T-helper 1 cell treated with Interleukin-12 subunit alpha and Interleukin-12 subunit beta and Interleukin-4 antibody, amounts not matched to agents 30 μg/mL and 1 μg/mL, for 36 hours (primary cell): ENCODE results near the gene WRAP73.
A peak's percentile ranks its signal among the peaks of the same experiment; 100 is the strongest.

Experiments
- H3K27ac Mint-ChIP-seq: one replicate; pipeline ENCODE4 v1.8.0; 2021; ENCODE audit warnings: mild to moderate bottlenecking, mixed read lengths
- H3K27me3 Mint-ChIP-seq: one replicate; pipeline ENCODE4 v1.8.0; 2021; ENCODE audit warnings: low read depth, mixed read lengths
- H3K36me3 Mint-ChIP-seq: one replicate; pipeline ENCODE4 v1.8.0; 2021; ENCODE audit warnings: low read depth, mixed read lengths
- H3K4me1 Mint-ChIP-seq: one replicate; pipeline ENCODE4 v1.8.0; 2021; ENCODE audit warnings: low read depth, mixed read lengths
- H3K4me3 Mint-ChIP-seq: one replicate; pipeline ENCODE4 v1.8.0; 2021; ENCODE audit warnings: mild to moderate bottlenecking, moderate library complexity, mixed read lengths
- H3K9me3 Mint-ChIP-seq: one replicate; pipeline ENCODE4 v1.8.0; 2021; ENCODE audit warnings: mixed read lengths

The WRAP73 gene

DNA sequence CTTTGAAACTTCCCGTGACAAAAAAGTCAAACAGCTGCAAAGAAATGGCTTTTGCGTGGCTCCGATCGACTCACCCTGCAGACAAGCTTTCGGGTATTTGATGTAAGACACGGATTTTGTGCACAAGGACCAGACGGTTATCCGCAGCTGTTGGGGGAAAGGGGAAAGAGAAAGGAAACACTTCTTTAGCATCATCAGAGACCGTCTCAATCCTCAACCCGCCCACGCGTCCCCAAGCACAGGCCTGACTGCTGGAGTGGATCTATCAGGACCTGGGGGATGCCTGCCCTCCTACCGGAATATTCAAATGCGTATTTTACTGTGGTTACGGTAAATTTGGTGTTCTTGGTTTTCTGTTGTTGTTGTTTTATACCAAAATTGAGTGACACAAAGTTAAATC lies 11.2 kb downstream of the WRAP73 start:
- Mint-ChIP-seq H3K4me1 (no peaks in the 10 kb centered on the region), H3K9me3 (no peaks in the 10 kb centered on the region), H3K27ac (no peak overlapping the region), H3K36me3 (peaks cover 19% of the 10 kb centered on the region), H3K27me3 (no peaks in the 10 kb centered on the region), H3K4me3 (no peak overlapping the region)

DNA sequence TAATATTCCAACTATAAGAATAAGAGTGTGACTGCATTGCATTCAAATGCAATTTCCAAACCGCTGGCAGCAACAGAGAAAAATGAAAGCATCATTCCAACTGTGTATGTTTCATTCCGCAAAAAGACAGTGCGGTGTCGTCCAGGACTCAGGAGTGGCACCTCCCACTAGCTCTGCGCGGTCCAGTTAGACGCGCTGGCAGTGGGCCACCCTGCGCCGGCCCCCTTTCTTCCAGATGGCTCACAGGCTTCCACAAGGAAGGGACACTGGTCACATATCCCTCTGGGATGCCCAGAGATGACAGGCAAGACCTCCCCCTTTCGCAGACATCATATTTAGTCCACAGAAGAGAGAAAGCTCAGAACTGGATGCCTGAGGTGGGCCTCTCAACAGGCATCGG lies 11.9 kb downstream of the WRAP73 start:
- Mint-ChIP-seq H3K27me3 (no peaks in the 10 kb centered on the region), H3K27ac (no peak overlapping the region), H3K4me3 (no peak overlapping the region), H3K4me1 (no peaks in the 10 kb centered on the region), H3K36me3 (peaks cover 19% of the 10 kb centered on the region), H3K9me3 (no peaks in the 10 kb centered on the region)

DNA sequence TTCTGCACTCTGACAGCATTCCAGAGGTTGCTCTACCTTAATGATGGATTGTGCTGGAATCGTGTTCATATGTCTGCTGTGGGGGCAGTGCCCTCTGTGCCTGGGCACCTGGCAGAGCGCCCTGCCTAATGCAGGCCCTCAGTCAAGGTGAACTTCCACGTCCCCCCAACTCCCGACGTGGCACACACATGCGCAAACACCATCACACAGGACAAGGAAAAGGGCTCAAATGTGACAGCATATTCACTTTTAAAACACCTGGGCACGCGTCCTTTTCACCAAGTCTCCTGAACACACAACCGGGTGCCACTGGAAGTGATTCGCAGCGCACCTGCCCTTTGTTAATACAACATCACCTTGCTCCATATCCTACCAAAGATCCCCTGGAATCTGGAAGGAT lies 13.4 kb downstream of the WRAP73 start:
- Mint-ChIP-seq H3K27me3 (no peaks in the 10 kb centered on the region), H3K27ac (no peak overlapping the region), H3K9me3 (no peaks in the 10 kb centered on the region), H3K4me3 (no peak overlapping the region), H3K36me3 (peaks cover 19% of the 10 kb centered on the region), H3K4me1 (no peaks in the 10 kb centered on the region)

DNA sequence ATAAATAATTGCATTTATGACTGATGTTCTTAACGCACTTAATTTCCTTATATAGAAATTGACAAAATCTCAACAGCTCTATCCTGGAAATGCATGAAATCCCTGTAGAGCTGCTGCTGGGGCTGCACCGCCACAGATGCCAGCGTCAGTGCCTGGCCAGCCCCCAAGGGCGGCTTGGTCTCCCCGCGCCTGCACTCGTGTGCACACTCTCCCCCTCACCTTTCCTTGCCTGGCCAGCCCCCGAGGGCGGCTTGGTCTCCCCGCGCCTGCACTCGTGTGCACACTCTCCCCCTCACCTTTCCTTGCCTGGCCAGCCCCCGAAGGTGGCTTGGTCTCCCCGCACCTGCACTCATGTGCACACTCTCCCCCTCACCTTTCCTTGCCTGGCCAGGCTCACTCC lies 13.8 kb downstream of the WRAP73 start:
- Mint-ChIP-seq H3K4me1 (no peaks in the 10 kb centered on the region), H3K27me3 (no peaks in the 10 kb centered on the region), H3K9me3 (no peaks in the 10 kb centered on the region), H3K36me3 (peaks cover 19% of the 10 kb centered on the region), H3K27ac (no peak overlapping the region), H3K4me3 (no peak overlapping the region)

DNA sequence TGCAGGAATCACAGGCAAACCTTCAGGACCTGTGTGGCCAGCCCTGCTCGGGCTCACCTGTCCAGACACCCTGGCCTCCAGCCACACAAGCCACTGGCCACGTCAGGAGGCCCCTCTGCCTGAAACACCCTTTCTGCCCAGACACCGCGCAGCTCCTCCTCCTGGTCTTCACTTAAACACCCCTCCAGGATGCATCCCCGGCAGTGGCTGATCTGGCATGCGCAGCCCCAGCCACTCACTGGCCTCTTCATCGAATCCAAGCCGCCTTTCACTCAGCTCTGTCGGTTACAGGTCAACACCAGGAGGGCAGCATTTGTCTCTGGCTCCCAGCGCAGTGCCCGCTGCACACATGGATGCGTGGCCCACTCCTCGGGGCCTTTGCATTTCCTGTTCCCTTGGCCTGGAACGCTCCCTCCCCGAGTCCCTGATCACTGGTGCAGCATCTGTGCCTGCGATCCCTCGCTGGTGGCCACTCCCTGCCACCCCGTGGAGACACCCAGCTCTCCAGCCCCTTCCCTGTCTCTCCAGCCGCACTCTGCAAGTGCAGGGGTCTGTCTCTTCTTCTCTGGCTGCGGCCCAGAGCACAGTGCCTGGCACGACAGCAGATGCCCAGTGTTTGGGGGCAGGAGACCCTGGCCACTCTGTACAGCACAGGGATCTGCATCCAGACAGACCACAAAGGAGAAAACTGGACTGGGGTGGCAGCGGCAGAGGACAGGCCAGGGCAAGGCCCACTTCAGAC lies 15.7 kb downstream of the WRAP73 start:
- Mint-ChIP-seq H3K4me3 (no peak overlapping the region), H3K27me3 (no peaks in the 10 kb centered on the region), H3K4me1 (no peaks in the 10 kb centered on the region), H3K27ac (peak overlapping the region; percentile 20), H3K9me3 (no peaks in the 10 kb centered on the region), H3K36me3 (peaks cover 19% of the 10 kb centered on the region)

DNA sequence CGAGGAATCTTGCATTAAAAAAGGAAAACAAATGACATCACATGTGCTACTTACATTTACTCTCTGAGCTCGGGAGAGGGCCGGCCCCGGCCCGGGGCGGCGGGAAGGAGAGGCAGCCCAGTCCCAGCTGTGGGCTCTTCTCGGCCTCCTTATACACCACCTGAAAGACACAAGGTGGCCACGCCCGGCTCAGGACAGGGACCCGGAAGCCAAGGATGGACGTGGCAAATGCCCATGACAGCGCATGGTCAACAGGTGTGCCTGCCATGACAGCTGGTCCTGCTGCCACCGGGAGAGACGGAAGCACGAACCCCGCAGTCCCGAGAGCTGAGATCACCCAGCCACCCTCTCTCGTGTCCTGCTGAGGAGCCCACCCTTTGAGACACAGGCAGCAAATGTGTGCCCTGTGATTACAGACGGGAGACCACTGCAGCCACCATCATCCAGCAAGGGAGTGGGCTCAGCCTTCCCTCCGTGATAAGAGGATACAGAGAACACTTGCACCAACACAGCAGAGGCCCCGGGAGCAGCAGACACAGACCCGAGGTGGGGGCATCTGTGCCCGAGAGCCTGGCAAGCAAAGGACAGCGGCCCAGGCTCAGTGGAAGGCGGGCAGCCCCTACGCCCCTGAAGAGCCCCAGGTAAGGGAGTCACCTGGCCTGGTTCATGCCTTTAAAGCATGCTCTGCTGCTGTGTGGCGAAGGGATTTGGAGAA lies 16.4 kb downstream of the WRAP73 start:
- Mint-ChIP-seq H3K27me3 (no peaks in the 10 kb centered on the region), H3K27ac (no peak overlapping the region), H3K36me3 (peaks cover 24% of the 10 kb centered on the region)

DNA sequence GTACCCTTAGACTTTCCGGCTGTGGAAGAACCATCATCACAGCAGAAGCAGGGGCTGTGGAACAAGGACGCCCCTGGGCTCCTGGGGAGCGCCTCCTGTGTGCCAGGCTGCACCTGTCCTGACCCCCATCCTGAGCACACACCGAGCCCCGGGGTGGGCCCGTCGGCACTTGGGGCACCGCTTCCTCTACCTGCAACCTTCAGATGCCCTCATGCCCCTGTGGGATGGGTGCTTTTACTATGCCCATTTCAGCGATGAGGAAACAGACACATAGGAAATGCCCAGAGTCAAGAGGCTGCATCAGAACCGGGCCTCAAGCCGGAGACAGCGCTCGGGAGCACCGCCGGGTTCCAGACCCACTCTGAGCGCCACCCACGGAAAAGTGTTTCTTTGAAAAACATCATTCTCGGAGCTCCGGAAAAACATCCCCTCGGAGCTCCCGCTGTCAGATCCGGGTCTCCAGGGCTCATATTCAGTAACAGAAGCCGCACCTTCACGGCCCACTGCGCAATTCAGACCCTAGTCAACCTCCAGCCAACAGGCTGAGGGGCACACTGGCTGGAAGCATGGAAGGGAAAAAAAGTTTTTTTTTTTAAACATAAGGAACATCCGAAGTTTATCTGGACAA lies 17.1 kb downstream of the WRAP73 start:
- H3K36me3 Mint-ChIP-seq, result peaks cover 24% of the 10 kb centered on the region
- H3K4me1 Mint-ChIP-seq, result no peaks in the 10 kb centered on the region
- H3K9me3 Mint-ChIP-seq, result no peaks in the 10 kb centered on the region
- no peak overlapping the region for H3K4me3 Mint-ChIP-seq
- no peak overlapping the region for H3K27ac Mint-ChIP-seq
- H3K27me3 Mint-ChIP-seq, result no peaks in the 10 kb centered on the region

More for the DNA sequence above, 16.4 kb downstream of the WRAP73 start:
- Mint-ChIP-seq H3K4me3 (no peak overlapping the region), H3K9me3 (no peaks in the 10 kb centered on the region), H3K4me1 (no peaks in the 10 kb centered on the region)

DNA sequence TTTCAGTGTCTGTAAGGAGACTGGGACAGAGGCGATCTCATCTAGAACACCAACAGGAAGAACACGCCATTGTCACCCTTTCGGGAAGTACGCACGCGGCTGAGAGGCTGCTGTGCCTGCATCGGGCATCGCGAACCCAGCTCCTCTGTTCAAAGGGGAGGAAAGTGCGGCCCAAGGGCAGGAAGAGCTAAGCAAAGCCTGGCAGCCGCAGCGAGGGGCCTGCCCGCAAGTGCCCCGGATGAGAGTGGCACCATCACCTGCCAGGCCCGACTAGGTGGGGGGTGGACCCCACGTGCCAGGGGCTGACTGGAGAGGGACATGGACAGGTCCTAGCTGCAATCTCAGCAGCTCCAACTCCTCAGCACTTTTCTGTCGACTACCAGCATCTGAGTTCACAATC lies 17.6 kb downstream of the WRAP73 start:
- Mint-ChIP-seq H3K4me3 (no peak overlapping the region), H3K9me3 (no peaks in the 10 kb centered on the region), H3K27me3 (no peaks in the 10 kb centered on the region), H3K27ac (no peak overlapping the region), H3K36me3 (peaks cover 26% of the 10 kb centered on the region), H3K4me1 (no peaks in the 10 kb centered on the region)

DNA sequence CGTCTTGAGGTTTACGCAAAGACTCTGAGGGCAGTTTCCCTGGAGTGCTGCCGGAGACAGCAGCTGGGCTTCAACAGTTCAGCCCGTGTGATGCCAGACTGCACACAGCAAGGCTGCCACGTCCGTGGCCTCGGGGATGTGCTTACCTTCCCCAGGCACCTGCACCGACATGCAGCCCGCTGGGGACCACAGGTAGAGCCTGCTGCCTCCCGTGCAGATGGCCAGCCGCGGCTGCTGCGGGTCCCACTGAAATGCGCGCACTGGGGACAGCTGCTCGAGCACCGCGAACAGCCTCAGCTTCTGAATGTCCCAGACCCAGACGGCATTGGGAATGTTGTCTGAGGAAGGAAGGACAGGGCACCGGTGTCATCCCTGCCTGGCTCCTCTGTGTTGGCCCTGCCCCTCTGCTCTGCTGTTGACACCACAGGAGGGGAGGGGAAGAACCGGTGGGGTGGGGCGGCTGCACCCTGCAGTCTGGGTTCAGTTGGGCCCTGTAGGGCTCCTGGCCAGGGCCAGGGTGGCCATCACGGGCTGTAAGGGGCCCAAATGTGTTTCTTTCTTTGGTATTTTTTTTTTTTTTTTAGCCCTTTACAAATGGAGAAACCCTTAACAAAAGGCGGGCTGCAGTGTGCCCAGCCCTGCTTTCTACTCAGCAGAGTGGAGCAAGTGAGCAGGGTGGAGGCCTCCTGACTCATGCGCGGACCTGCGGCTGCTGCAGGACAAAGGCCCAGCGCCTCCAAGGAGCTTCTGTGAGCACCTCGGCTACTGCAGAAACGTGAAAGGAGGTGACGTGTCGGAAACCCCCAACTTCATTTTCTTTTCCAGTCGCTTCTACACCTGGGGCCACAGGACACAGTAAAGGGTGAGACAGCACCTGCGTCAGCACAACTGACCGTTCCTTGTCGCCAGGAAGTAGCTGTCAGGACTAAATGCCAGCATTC lies 18.3 kb downstream of the WRAP73 start:
- H3K27me3 Mint-ChIP-seq, result no peaks in the 10 kb centered on the region
- no peaks in the 10 kb centered on the region for H3K4me1 Mint-ChIP-seq
- peaks cover 22% of the 10 kb centered on the region for H3K36me3 Mint-ChIP-seq
- no peak overlapping the region for H3K27ac Mint-ChIP-seq
- H3K9me3 Mint-ChIP-seq, result no peaks in the 10 kb centered on the region
- no peak overlapping the region for H3K4me3 Mint-ChIP-seq

DNA sequence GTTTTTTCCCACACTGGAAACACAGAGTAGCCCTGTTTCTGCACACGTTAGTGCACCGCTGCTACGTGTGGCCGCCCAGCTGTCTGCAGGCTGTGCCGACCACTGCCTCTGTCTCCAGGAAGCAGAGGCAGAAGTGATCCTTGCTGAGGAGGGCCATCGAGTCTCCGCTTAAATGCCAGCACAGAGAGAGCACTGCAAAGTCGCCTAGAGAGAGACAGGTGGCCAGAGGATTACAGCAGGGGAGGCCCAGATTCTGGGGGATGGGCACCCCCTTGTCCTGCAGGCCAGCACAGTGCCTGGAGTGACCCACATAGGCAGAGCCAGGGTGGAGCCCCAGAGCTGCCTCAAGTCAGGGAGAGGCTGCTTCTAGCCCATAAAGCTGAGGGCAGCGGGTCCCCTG lies 19.0 kb downstream of the WRAP73 start:
- Mint-ChIP-seq H3K27ac (no peak overlapping the region), H3K4me1 (peaks cover 2% of the 10 kb centered on the region), H3K27me3 (no peaks in the 10 kb centered on the region), H3K36me3 (peaks cover 21% of the 10 kb centered on the region), H3K4me3 (no peak overlapping the region), H3K9me3 (no peaks in the 10 kb centered on the region)

DNA sequence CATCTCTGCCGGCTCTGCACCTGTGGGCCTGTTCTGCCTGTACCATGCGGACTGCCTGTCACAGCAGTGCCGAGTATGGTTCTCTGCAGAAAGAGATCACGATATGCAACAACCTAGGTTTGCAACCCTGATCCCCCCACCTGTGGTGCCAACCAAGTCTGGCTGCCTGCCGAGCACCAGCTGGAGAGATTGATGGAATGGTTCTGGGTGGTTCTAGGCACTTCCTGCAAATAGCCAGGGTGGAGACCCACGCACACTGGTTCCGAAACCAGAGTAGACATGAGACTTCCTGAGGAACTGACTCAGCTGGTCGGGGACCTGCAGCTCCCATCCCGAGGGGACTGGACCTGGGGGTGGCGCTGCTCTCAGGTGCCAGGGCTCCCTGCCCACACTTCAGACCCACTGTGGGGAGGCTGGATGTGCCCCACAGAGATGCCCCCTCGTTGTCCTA lies 19.7 kb downstream of the WRAP73 start:
- H3K27ac Mint-ChIP-seq, result no peak overlapping the region
- H3K4me3 Mint-ChIP-seq, result no peak overlapping the region
- peaks cover 17% of the 10 kb centered on the region for H3K36me3 Mint-ChIP-seq

DNA sequence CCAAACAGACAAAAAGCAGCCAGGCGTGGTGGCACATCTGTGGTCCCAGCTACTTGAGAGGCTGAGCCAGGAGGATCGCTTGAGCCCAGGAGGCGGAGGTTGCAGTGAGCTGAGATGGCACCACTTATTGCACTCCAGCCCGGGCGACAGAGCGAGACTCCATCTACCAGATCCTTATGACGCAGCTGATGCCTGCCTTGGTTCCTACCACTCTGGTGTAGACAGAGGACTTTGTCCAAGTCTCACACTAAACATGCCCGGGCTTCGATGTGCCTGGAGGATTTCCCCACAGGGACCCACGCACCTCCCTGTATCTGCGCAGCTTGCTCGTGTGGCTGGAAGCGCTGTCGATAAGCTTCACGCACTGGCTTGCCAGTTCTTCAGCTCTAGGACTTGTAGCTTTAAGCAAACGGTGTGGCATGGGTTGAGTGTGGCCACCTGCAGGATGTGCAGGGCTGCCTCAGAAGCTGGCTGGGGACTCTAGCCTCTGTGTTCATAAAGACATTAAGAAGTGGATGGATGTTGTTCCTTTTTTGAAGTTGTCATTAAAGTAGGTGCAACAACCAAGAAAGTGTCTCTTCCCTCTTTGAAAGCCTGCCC lies 20.2 kb downstream of the WRAP73 start:
- no peaks in the 10 kb centered on the region for H3K9me3 Mint-ChIP-seq
- H3K4me1 Mint-ChIP-seq, result peaks cover 3% of the 10 kb centered on the region
- peaks cover 14% of the 10 kb centered on the region for H3K36me3 Mint-ChIP-seq
- no peaks in the 10 kb centered on the region for H3K27me3 Mint-ChIP-seq
- no peak overlapping the region for H3K4me3 Mint-ChIP-seq
- no peak overlapping the region for H3K27ac Mint-ChIP-seq

More for the DNA sequence above, 19.7 kb downstream of the WRAP73 start:
- H3K9me3 Mint-ChIP-seq, result no peaks in the 10 kb centered on the region
- H3K4me1 Mint-ChIP-seq, result peaks cover 2% of the 10 kb centered on the region
- H3K27me3 Mint-ChIP-seq, result no peaks in the 10 kb centered on the region

DNA sequence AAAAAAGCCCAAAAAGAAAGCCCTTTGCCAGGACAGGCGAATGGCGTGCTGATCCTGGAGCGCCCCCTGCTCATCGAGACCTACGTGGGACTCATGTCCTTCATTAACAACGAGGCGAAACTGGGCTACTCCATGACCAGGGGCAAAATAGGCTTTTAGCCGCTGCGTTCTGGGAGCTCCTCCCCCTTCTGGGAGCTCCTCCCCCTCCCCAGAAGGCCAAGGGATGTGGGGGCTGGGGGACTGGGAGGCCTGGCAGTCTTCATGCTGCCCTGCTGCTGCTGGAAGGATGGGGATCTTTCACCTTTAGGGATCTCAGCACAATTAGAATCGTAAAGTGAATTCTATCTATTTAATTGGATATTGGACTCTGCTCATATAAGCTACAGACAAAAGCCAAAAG lies 21.5 kb downstream of the WRAP73 start:
- Mint-ChIP-seq H3K27me3 (peaks cover 6% of the 10 kb centered on the region), H3K4me3 (no peak overlapping the region), H3K27ac (no peak overlapping the region), H3K36me3 (peaks cover 11% of the 10 kb centered on the region), H3K4me1 (peaks cover 12% of the 10 kb centered on the region), H3K9me3 (no peaks in the 10 kb centered on the region)
